GM21737 (cell line): ENCODE results near the gene TAF5.
"Not testable (repeated sequence)": the region's sequence is repeated elsewhere in the genome, so short reads cannot be mapped to it uniquely, and the experiment has no call there.

ENCODE experiments used
- ATAC-seq: cut with Tn5 transposase; IDR thresholded peaks from one replicate; pipeline ENCODE4 v1.9.1; 2021; ENCODE audit warnings: mild to moderate bottlenecking, moderate library complexity; ENCODE audit not compliant: unreplicated experiment

The TAF5 gene

DNA sequence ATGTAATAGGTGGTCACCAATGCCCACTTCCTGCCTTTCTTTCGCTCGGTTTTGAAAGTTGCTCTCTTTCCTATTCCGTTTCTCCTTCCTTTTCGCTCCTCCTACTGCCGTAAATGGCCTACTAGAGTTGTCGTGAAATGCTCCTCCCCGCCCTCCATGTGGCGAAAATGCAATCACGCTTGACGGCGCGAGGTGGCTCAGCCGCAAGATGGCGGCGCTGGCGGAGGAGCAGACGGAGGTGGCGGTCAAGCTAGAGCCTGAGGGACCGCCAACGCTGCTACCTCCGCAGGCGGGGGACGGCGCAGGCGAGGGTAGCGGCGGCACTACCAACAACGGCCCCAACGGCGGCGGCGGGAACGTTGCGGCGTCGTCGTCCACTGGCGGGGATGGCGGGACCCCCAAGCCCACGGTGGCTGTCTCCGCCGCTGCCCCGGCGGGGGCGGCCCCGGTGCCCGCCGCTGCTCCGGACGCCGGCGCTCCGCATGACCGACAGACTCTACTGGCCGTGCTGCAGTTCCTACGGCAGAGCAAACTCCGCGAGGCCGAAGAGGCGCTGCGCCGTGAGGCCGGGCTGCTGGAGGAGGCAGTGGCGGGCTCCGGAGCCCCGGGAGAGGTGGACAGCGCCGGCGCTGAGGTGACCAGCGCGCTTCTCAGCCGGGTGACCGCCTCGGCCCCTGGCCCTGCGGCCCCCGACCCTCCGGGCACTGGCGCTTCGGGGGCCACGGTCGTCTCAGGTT lies at the start of gene TAF5:
TSS of gene TAF5 (plus strand) at position 195 of the 737 bp plus-strand sequence. CDS start at position 209, 14 bp downstream.
- peak; percentile 61 for ATAC-seq

GRCh38 chr10:103327906-103328305 lies 39.9 kb upstream of the TAF5 start:
- no peak for ATAC-seq

DNA sequence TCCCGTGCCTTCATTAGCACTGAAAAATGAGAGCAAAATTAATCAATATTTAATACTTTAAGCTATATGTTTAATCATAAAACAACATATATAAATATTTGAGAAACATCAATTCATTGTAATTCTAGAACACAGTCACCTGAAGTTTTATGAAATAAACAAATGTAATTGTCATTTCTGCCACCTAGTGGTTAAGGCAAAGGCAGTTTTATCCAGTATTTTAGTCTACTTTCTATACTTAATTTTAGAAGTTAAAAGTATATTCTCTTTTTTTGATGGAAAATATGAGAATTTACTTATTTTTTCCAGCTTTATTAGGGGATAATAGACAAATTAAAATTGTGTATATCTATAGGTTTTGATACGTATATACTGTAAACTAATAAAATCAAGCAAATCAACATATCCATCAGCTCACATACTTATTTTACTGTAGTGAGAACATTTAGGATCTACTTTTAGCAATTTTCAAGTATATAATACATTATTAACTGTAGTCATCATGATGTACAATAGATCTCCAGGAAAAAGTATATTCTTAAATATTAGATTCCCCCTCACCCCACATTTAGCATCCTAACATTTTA lies 33.7 kb upstream of the TAF5 start:
- ATAC-seq = no peak

GRCh38 chr10:103334567-103334966 lies 33.2 kb upstream of the TAF5 start:
- ATAC-seq = no peak

GRCh38 chr10:103336370-103336769 lies 31.4 kb upstream of the TAF5 start:
- ATAC-seq = no peak

DNA sequence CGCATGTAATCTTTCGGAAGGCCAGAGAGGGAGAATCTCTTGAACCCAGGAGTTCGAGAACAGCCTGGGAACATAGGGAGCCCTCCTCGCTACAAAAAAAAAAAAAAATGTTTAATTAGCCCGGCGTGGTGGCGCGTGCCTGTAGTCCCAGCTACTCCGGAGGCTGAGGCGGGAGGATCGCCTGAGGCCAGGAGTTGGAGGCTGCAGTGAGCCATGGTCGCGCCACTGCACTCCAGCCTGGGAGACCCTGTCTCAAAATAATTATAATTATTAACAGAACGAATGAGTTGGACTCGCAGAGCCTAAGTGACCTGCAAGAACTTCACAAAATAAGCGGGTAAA lies 17.6 kb upstream of the TAF5 start:
- no peak for ATAC-seq

DNA sequence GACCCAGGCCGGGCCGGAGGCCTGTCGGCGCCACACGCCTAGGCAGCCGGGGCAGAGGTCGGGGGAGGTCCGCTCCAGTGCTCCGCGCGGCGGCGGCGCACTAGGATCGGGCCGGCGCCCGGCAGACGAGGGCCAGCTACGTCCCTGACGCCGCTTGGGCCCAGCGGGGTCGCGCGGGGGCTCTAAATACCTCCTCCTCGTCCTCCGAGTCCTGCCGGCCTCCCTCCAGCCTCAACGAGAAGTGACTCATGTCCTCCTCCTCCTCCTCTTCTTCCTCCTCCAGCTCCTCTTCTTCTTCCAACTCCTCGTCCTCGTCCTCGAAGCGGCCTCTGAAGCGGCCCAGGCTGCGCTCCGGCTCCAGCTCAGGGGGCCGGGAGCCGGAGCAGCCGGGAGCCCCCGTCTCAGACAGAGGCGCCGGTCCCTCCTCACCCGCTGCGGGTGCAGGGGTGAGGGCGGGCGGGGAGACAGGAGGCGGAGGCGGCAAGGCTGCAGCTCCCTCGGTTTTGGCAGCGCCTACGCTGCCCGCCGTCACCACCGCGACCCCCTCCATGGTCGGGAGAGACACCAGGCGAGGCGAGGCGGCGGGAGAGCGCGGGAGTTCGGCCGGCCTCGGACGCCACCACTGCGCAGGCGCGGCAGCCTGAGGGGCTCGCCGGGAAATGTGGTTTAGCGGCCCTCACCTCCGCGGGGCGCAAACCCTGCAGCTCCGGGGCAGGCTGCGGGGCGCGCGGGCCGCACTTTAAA lies 17.1 kb upstream of the TAF5 start, which contains the start of gene PCGF6:
TSS of gene PCGF6 (minus strand) at position 624 of the 744 bp plus-strand sequence. CDS start at position 550, 74 bp downstream.
- ATAC-seq = peak; percentile 86

DNA sequence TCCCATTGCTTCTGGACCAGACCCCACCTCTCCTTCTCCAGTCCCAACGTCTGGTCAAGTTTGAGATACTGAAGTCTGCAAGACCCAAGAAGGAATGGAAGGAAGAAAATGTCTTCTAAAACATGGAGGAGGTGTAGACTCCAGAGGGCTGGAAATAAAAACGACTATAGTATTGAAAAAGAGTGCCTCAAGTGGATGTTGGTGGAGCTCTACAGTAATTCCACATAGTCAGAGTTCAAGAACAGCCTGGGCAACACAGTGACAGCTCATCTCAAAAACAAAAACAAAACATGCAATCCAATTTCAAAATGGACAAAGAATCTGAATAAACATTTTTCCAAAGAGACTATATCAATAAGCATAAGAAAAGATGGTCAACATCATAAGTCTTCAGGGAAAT lies 14.5 kb upstream of the TAF5 start:
- no peak for ATAC-seq

GRCh38 chr10:103354567-103354966 lies 13.2 kb upstream of the TAF5 start:
- not testable (repeated sequence) for ATAC-seq

- no peak for ATAC-seq
Measured at GRCh38 chr10:103355906-103356599, 11.7 kb upstream of the TAF5 start.

- ATAC-seq = not testable (repeated sequence)
Measured at GRCh38 chr10:103359493-103359892, 8.3 kb upstream of the TAF5 start.

DNA sequence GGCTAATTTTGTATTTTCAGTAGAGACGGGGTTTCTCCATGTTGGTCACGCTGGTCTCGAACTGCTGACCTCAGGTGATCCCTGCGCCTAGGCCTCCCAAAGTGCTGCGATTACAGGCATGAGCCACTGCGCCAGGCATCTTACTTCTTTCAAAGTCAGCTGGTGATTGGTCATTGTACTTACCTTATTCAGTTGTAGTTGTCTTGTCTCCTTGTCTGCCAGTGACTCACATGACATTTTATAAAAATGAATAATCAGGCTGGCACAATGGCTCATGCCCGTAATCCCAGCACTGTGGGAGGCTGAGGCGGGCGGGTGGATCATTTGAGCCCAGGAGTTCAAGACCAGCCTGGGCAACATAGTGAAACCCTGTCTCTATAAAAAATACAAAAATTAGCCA lies 7.0 kb upstream of the TAF5 start:
- not testable (repeated sequence) for ATAC-seq

DNA sequence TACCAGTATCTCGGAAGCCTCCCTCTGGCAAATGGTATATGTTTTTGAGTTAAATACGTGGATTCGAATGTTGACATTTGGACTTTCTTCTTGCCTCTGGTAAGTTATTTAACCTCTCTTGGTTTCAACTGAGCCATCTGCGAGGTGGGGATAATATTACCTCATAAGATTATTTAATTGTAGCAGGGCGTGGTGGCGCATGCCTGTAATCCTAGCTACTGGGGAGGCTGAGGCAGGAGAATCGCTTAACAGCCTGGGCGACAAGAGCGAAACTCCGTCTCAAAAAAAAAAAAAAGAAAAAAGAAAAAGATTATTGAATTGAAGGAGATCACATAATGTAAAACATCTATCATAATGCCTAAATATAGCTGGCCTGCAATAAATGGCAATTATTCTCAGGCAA lies 396 bp upstream of the TAF5 start:
- ATAC-seq = no peak

GRCh38 chr10:103373544-103373943 lies 5.8 kb downstream of the TAF5 start:
- ATAC-seq = no peak

DNA sequence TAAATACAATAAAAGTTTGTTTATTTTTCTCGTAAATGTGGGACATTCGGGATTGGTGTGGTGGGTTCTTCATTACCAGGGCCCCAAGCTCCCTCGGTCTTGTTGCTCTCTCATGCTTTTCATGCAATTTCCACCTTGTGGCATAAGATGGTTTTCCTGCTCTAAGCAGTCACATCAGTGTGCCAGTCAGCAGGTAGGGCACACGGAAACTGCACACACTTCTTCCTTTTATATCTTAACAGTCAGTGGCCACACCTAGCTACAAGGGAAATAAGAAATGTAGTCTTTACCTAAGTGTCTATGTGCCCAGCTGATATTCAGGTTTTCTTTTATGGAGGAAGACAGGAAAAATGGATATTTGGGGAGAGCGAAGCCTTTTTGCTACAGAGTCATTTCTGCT lies 6.5 kb downstream of the TAF5 start:
- ATAC-seq = no peak

DNA sequence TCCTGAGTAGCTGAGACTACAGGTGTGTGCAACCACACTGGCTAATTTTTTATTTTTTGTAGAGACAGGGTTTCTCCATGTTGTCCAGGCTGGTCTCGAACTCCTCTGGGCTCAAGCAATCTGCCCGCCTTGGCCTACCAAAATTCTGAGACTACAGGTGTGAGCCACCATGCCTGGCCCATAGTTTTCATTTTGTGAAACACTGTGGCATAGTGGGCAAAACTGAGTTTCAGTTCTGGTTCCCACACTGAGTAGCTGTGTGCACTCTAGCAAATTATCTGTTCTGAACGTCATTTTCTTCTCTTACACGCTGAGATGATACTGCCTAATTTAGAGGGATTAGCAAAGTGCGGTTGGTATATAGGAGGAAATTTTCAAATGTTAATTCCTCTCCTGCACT lies 15.0 kb downstream of the TAF5 start:
- no peak for ATAC-seq

DNA sequence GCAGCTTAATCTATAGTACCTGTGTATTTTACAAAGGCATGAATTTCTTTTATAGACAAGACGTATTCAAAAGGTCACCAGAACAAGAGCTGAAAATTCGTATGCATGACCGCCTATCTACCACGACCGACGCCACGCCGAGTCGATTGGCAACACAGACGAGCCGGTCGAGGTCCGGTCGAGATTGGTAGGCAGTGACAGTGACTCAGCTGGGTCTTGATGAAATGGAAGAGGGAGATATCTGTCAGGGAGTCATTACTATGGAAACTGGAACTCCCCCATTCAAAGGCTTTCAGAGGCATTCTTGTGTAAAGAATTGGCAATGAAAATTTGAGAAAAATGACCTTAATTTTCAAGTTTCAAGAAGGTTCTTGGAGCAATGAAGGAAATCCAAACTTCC lies 26.4 kb downstream of the TAF5 start:
- ATAC-seq = no peak

DNA sequence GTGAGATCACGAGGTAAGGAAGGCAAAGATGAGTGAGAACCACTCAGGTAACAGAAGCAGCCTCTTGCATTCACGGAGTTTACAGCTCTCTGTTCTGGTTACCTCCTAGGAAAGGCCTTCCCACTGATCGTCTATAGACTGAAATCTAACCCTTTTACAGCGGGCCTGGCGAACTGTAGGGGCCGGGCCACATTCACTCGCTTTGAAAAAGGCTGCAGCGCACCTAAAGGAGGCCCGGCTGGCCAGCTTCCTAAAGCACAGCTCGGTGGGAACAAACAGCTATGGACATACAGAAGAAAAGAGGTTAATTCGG lies 27.9 kb downstream of the TAF5 start:
- ATAC-seq = no peak

DNA sequence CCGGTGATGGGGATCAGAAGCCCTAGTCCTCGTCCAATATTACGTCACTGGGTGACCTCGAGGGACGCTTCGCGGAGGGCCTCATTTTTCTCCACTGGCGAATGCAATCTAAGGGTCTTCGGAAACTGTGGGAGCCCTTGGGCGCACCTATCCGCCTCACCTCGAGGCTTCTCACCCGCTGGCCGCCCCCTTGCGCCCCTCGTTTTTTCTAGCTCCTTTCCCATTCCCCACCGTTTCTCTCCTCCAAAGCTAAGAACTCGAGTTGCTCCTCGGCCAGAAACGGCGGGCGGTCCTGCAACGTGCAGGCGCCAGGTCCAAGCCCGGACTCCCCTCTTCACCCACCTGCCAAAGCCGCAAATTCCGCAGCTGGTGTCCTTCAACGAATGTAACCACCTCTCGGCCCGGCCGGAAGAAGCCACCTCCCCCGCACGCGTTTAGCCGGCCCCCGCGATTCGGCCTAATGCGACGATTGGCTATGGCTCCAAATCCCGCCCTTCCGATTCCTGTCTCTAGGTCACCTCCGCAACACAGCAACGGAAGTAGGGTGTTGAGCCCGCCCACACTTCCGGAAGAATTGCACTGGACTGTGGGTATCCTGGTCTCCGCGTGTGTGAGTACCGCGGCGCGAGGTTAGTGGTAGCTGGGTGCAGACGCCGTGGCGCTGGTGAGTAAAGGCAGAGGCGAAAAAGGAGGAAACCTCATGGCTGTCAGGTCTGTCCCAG lies 28.5 kb downstream of the TAF5 start, which contains the start of the genes ATP5MK and PDCD11:
TSS of gene ATP5MK (minus strand) at position 409 of the 722 bp plus-strand sequence. CDS start 4,018 bp downstream, outside the sequence.
TSS of gene PDCD11 (plus strand) at position 560 of the 722 bp plus-strand sequence. CDS start 1,801 bp downstream, outside the sequence.
- ATAC-seq = peak; percentile 98

DNA sequence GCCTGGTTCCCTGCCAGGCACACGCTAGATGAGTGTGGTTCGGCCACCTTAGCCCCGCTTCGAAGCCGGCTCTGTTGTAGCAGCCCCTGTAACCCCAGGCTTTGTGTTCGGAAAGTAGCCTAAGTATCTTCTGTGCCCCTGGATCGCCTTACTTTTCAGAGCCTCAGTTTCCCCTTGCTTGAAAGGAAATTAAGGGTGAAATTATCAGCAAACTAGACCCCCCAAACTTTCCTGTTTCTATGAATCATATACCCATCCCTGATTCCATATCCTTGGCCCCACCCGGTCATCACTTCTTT lies 29.0 kb downstream of the TAF5 start:
- ATAC-seq = no peak
